Measurements from ENCODE around the gene PERM1.

The PERM1 gene

DNA sequence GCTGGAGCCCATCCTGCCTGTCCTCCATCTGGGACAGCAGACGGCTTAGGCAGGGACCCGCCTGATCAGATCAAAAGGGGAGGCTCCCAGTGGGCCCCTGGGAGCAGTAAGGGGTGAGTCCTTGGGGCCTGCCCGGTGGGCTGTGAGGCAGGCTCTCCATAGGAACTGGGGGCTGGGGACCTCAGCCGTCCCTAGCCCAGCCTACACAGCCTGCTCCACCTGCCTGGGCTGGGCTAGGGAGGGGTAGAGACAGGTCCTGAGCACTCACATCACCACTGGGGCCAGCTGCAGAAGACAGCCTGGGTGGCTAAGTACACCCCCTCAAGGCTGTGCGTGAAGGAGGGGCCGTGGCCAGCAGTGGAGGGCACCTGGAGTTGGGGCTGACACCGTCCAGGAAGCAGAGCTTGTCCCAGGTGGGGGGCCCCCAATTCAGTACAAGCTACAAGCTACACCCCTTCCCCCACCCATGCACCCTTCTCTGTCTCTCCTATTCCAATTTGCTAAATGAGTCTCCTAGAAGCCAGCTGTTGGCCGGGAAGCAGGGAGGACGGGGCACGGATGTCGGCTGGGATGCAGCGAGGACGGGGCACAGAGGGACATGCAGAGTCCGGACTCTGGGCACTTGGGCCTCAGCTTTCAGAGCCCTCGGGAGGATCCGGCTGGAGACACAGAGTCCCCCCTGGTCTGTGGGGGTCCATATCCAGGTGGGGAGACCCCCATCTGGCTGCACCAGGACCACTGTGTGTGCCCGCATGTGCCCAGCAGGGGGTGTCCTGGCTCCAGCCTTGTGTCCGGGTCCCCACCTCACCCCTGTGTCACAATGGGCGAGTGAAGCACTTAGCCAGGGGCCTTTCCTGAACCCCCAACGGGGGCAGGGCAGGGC, 33.1 kb upstream of the PERM1 start:
- Histone ChIP-seq H3K4me3 (ENCODE audit: insufficient read depth in 1 of 2, low read depth in 1 of 2, low read length in 2 of 2) (peak overlapping the region in 1 of 2 experiments; percentile 98), H3K9ac (ENCODE audit: low read length) (peak overlapping the region; percentile 95), H2AK5ac (ENCODE audit: low read length, severe bottlenecking) (peak overlapping the region; percentile 58), H3K79me1 (replicated peaks; ENCODE audit: low read length, poor library complexity, severe bottlenecking) (peaks cover 17% of the 10 kb centered on the region), H3K36me3 (ENCODE audit: control insufficient read depth in 1 of 2, insufficient read depth in 2 of 2, low read depth in 1 of 2, low read length in 2 of 2) (peaks cover 0 to 5% of the 10 kb centered on the region in 2 experiments), H3K9me3 (ENCODE audit: control insufficient read depth, low read length) (no peaks in the 10 kb centered on the region), H4K8ac (ENCODE audit: low read length) (peak overlapping the region; percentile 63), H3K4ac (ENCODE audit: low read depth in 1 of 2, low read length in 2 of 2) (no peak overlapping the region), H3K18ac (ENCODE audit: low read depth in 1 of 2, low read length in 2 of 2) (no peak overlapping the region), H4K91ac (ENCODE audit: low read length) (peak overlapping the region; percentile 67), H3K14ac (ENCODE audit: low read length in 2 of 2) (peak overlapping the region in 1 of 2 experiments; percentile 65), H2BK5ac (ENCODE audit: low read depth, low read length, poor library complexity, severe bottlenecking) (no peak overlapping the region), H3K4me1 (ENCODE audit: control insufficient read depth, insufficient read depth, low read depth, low read length) (peaks cover 20% of the 10 kb centered on the region), H2BK12ac (ENCODE audit: low read length in 2 of 2) (peak overlapping the region in 1 of 2 experiments; percentile 25), H3K27me3 (ENCODE audit: control insufficient read depth in 1 of 2, insufficient read depth in 1 of 2, low read length in 2 of 2) (no peaks in the 10 kb centered on the region), H3K23ac (ENCODE audit: low read length in 2 of 2) (peak overlapping the region in 1 of 2 experiments; percentile 89), H2BK120ac (ENCODE audit: low read depth, low read length) (no peak overlapping the region), H3K27ac (ENCODE audit: low read length, poor library complexity, severe bottlenecking) (no peak overlapping the region), H3K4me2 (ENCODE audit: low read length, poor library complexity, severe bottlenecking) (no peak overlapping the region), H2AFZ (ENCODE audit: low read depth, low read length) (no peak overlapping the region), H2BK15ac (ENCODE audit: low read depth, poor library complexity, severe bottlenecking) (peak overlapping the region; percentile 23)
- 87% methylated on average over 20 of the region's 20 CpGs for WGBS
- no peak for DNase-seq

DNA sequence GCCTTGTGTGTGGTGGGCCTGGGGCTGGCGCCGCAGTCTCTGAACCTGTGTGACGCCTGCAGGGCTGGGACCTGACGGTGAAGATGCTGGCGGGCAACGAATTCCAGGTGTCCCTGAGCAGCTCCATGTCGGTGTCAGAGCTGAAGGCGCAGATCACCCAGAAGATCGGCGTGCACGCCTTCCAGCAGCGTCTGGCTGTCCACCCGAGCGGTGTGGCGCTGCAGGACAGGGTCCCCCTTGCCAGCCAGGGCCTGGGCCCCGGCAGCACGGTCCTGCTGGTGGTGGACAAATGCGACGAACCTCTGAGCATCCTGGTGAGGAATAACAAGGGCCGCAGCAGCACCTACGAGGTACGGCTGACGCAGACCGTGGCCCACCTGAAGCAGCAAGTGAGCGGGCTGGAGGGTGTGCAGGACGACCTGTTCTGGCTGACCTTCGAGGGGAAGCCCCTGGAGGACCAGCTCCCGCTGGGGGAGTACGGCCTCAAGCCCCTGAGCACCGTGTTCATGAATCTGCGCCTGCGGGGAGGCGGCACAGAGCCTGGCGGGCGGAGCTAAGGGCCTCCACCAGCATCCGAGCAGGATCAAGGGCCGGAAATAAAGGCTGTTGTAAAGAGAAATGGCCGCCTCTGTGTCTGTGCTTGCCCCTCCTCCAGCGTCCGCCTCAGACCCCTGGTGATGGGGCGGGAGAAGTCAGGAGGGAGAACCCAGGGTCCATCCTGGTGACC, 32.2 kb upstream of the PERM1 start:
- H3K4ac ChIP-seq (ENCODE audit: low read depth in 1 of 2, low read length in 2 of 2), result peak overlapping the region; percentile 88 to 95
- peaks cover 19% of the 10 kb centered on the region for H3K4me1 ChIP-seq (ENCODE audit: control insufficient read depth, insufficient read depth, low read depth, low read length)
- peak overlapping the region; percentile 80 to 96 for H2BK12ac ChIP-seq (ENCODE audit: low read length in 2 of 2)
- peak overlapping the region in 1 of 2 experiments; percentile 92 for H3K23ac ChIP-seq (ENCODE audit: low read length in 2 of 2)
- peak overlapping the region; percentile 99 for H4K91ac ChIP-seq (ENCODE audit: low read length)
- peak; percentile 14 for DNase-seq
- no peak overlapping the region for H2BK120ac ChIP-seq (ENCODE audit: low read depth, low read length)
- H3K18ac ChIP-seq (ENCODE audit: low read depth in 1 of 2, low read length in 2 of 2), result peak overlapping the region; percentile 90 to 98
- H4K8ac ChIP-seq (ENCODE audit: low read length), result peak overlapping the region; percentile 98
- no peaks in the 10 kb centered on the region for H3K27me3 ChIP-seq (ENCODE audit: control insufficient read depth in 1 of 2, insufficient read depth in 1 of 2, low read length in 2 of 2)
- peak overlapping the region; percentile 25 for H2AK5ac ChIP-seq (ENCODE audit: low read length, severe bottlenecking)
- H3K79me1 ChIP-seq (replicated peaks; ENCODE audit: low read length, poor library complexity, severe bottlenecking), result peaks cover 17% of the 10 kb centered on the region
- 80% methylated on average over 40 of the region's 41 CpGs for WGBS
- H3K14ac ChIP-seq (ENCODE audit: low read length in 2 of 2), result peak overlapping the region in 1 of 2 experiments; percentile 96
- H3K36me3 ChIP-seq (ENCODE audit: control insufficient read depth in 1 of 2, insufficient read depth in 2 of 2, low read depth in 1 of 2, low read length in 2 of 2), result peaks cover 0 to 5% of the 10 kb centered on the region in 2 experiments
- peak overlapping the region; percentile 95 for H3K4me2 ChIP-seq (ENCODE audit: low read length, poor library complexity, severe bottlenecking)
- no peak overlapping the region for H3K27ac ChIP-seq (ENCODE audit: low read length, poor library complexity, severe bottlenecking)
- peak overlapping the region; percentile 65 to 98 for H3K4me3 ChIP-seq (ENCODE audit: insufficient read depth in 1 of 2, low read depth in 1 of 2, low read length in 2 of 2)
- peak overlapping the region; percentile 48 for H2AFZ ChIP-seq (ENCODE audit: low read depth, low read length)
- no peak overlapping the region for H2BK5ac ChIP-seq (ENCODE audit: low read depth, low read length, poor library complexity, severe bottlenecking)
- no peaks in the 10 kb centered on the region for H3K9me3 ChIP-seq (ENCODE audit: control insufficient read depth, low read length)
- no peak overlapping the region for H2BK15ac ChIP-seq (ENCODE audit: low read depth, poor library complexity, severe bottlenecking)
- peak overlapping the region; percentile 95 for H3K9ac ChIP-seq (ENCODE audit: low read length)

DNA sequence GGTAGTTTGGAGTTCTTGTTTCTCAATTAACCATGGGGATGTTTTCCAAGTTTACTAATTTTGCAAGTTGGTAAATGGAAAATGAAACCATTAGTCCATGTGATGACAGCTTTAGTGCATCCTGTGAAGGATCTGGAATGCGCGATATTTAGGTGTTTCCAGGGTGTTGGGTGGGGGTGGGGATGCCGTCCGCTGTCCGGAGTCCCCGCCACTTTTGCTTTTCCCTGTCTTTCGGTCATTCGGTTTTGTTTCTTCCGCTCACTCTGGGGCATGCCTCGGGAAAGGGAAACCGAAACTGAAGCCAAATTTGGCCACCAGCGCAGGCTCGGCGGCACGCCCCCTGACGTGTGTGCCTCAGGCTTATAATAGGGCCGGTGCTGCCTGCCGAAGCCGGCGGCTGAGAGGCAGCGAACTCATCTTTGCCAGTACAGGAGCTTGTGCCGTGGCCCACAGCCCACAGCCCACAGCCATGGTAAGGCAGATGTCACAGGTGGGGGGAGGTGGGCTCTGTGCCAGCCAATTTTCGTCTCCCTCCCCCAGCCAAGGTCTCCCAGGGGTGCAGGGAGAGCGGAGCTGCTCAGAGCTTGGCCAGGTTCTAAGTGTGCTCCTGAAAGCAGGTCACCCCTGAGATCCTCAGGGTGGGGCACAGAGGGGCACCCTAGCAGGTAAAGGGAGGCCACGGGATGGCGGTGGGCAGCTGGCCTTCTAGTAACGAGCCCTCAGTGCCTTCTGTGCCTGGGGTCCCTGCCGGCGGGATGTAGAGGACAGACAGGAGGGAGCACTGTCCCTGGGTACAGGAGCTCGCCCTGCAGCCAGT, 31.4 kb upstream of the PERM1 start, which contains the start of gene ISG15:
TSS of gene ISG15 (plus strand) at position 393 of the 817 bp plus-strand sequence. CDS start at position 470, 77 bp downstream.
- Histone ChIP-seq H2BK15ac (ENCODE audit: low read depth, poor library complexity, severe bottlenecking) (peak within 1 kb of the TSS; percentile 67), H3K79me1 (replicated peaks; ENCODE audit: low read length, poor library complexity, severe bottlenecking) (peaks cover 17% of the 10 kb centered on the region)

More for the DNA sequence above, 31.4 kb upstream of the PERM1 start, which contains the start of gene ISG15:
- peak within 1 kb of the TSS; percentile 80 to 96 for H2BK12ac ChIP-seq (ENCODE audit: low read length in 2 of 2)
- peak within 1 kb of the TSS; percentile 95 for H3K4me2 ChIP-seq (ENCODE audit: low read length, poor library complexity, severe bottlenecking)
- H3K4ac ChIP-seq (ENCODE audit: low read depth in 1 of 2, low read length in 2 of 2), result peak within 1 kb of the TSS; percentile 88 to 95
- peak within 1 kb of the TSS; percentile 25 for H2AK5ac ChIP-seq (ENCODE audit: low read length, severe bottlenecking)
- peak within 1 kb of the TSS; percentile 98 for H4K8ac ChIP-seq (ENCODE audit: low read length)
- no peak within 1 kb of the TSS for H2BK5ac ChIP-seq (ENCODE audit: low read depth, low read length, poor library complexity, severe bottlenecking)
- peak within 1 kb of the TSS in 1 of 2 experiments; percentile 96 for H3K14ac ChIP-seq (ENCODE audit: low read length in 2 of 2)
- peak within 1 kb of the TSS; percentile 90 to 98 for H3K18ac ChIP-seq (ENCODE audit: low read depth in 1 of 2, low read length in 2 of 2)
- H3K27me3 ChIP-seq (ENCODE audit: control insufficient read depth in 1 of 2, insufficient read depth in 1 of 2, low read length in 2 of 2), result no peaks in the 10 kb centered on the region
- 10% methylated on average over 29 of the region's 30 CpGs for WGBS
- H4K91ac ChIP-seq (ENCODE audit: low read length), result peak within 1 kb of the TSS; percentile 99
- H3K9me3 ChIP-seq (ENCODE audit: control insufficient read depth, low read length), result no peaks in the 10 kb centered on the region
- H3K4me1 ChIP-seq (ENCODE audit: control insufficient read depth, insufficient read depth, low read depth, low read length), result peaks cover 16% of the 10 kb centered on the region
- peak within 1 kb of the TSS in 1 of 2 experiments; percentile 92 for H3K23ac ChIP-seq (ENCODE audit: low read length in 2 of 2)
- H2AFZ ChIP-seq (ENCODE audit: low read depth, low read length), result peak within 1 kb of the TSS; percentile 48
- peaks cover 0 to 5% of the 10 kb centered on the region in 2 experiments for H3K36me3 ChIP-seq (ENCODE audit: control insufficient read depth in 1 of 2, insufficient read depth in 2 of 2, low read depth in 1 of 2, low read length in 2 of 2)
- peak; percentile 92 for DNase-seq
- peak within 1 kb of the TSS; percentile 75 for H3K27ac ChIP-seq (ENCODE audit: low read length, poor library complexity, severe bottlenecking)
- H2BK120ac ChIP-seq (ENCODE audit: low read depth, low read length), result peak within 1 kb of the TSS; percentile 79
- peak within 1 kb of the TSS; percentile 65 to 98 for H3K4me3 ChIP-seq (ENCODE audit: insufficient read depth in 1 of 2, low read depth in 1 of 2, low read length in 2 of 2)
- H3K9ac ChIP-seq (ENCODE audit: low read length), result peak within 1 kb of the TSS; percentile 95

Data from mesenchymal stem cell (in vitro differentiated cells and primary cell).